Type B pancreatic cell (in vitro differentiated cells): Measurements from ENCODE around the gene RND1. TPM values are rescaled to one million over a fixed set of nuclear protein-coding genes. Genes with fewer than 3 reads are reported as not detected.

ENCODE experiments used
- DNase-seq: peaks from one replicate; pipeline ENCODE4 v3.0.0; 2021; ENCODE audit warnings: mixed read lengths; ENCODE audit not compliant: unreplicated experiment; ENCODE audit errors: extremely low spot score
- H3K27ac Mint-ChIP-seq: 2 replicates; pipeline ENCODE4 v1.8.0; 2021; ENCODE audit warnings: mild to moderate bottlenecking, mixed read lengths
- H3K27me3 Mint-ChIP-seq: 2 replicates; pipeline ENCODE4 v1.8.0; 2021; ENCODE audit warnings: mixed read lengths
- H3K36me3 Mint-ChIP-seq: 2 replicates; pipeline ENCODE4 v1.8.0; 2021; ENCODE audit warnings: mixed read lengths
- H3K4me1 Mint-ChIP-seq: one replicate; pipeline ENCODE4 v1.8.0; 2021; ENCODE audit warnings: mixed read lengths; ENCODE audit not compliant: unreplicated experiment
- H3K4me3 Mint-ChIP-seq: 2 replicates; pipeline ENCODE4 v1.8.0; 2021; ENCODE audit warnings: mild to moderate bottlenecking, mixed read lengths
- H3K9me3 Mint-ChIP-seq: 2 replicates; pipeline ENCODE4 v1.8.0; 2021; ENCODE audit warnings: mixed read lengths
- CTCF ChIP-seq: fragments of 200-600 bp; sonication (generic); conservative IDR thresholded peaks from 2 replicates; pipeline ENCODE4 v1.5.0; 2021; ENCODE audit warnings: antibody characterized with exemption, mild to moderate bottlenecking
- total RNA-seq: library from RNA; stranded (reverse); gene quantifications from 2 replicates; pipeline ENCODE4 v1.2.1, GENCODE V29; 2021; ENCODE audit warnings: low replicate concordance

Gene RND1
- total RNA-seq, 1 donor from 2014 or later, result 6.9 TPM

GRCh38 chr12:48883305-48884161, 17.9 kb upstream of the RND1 start:
- H3K4me3 Mint-ChIP-seq, result peak overlapping the region; percentile 69
- peaks cover 3% of the 10 kb centered on the region for H3K27me3 Mint-ChIP-seq
- no peak for TF ChIP-seq CTCF
- DNase-seq, result no peak
- H3K4me1 Mint-ChIP-seq, result peaks cover 48% of the 10 kb centered on the region
- peak overlapping the region; percentile 77 for H3K27ac Mint-ChIP-seq
- H3K9me3 Mint-ChIP-seq, result no peaks in the 10 kb centered on the region
- no peaks in the 10 kb centered on the region for H3K36me3 Mint-ChIP-seq

- peaks cover 3% of the 10 kb centered on the region for H3K27me3 Mint-ChIP-seq
- H3K9me3 Mint-ChIP-seq, result no peaks in the 10 kb centered on the region
- peak overlapping the region; percentile 77 for H3K4me3 Mint-ChIP-seq
- peaks cover 48% of the 10 kb centered on the region for H3K4me1 Mint-ChIP-seq
- H3K27ac Mint-ChIP-seq, result peak overlapping the region; percentile 77
- no peaks in the 10 kb centered on the region for H3K36me3 Mint-ChIP-seq
- no peak for DNase-seq
- TF ChIP-seq CTCF, result no peak
These were observed 17.3 kb upstream of the RND1 start for GRCh38 chr12:48882972-48883304.

- H3K4me1 Mint-ChIP-seq, result peaks cover 48% of the 10 kb centered on the region
- TF ChIP-seq CTCF, result no peak
- H3K4me3 Mint-ChIP-seq, result peak overlapping the region; percentile 77
- H3K27ac Mint-ChIP-seq, result peak overlapping the region; percentile 77
- no peak for DNase-seq
- no peaks in the 10 kb centered on the region for H3K9me3 Mint-ChIP-seq
- H3K36me3 Mint-ChIP-seq, result no peaks in the 10 kb centered on the region
- H3K27me3 Mint-ChIP-seq, result peaks cover 3% of the 10 kb centered on the region
These were observed 16.6 kb upstream of the RND1 start for GRCh38 chr12:48882315-48882687.

- peaks cover 3% of the 10 kb centered on the region for H3K27me3 Mint-ChIP-seq
- no peak for DNase-seq
- TF ChIP-seq CTCF, result no peak
- H3K4me3 Mint-ChIP-seq, result peak overlapping the region; percentile 77
- no peaks in the 10 kb centered on the region for H3K9me3 Mint-ChIP-seq
- peaks cover 45% of the 10 kb centered on the region for H3K4me1 Mint-ChIP-seq
- peak overlapping the region; percentile 77 for H3K27ac Mint-ChIP-seq
- no peaks in the 10 kb centered on the region for H3K36me3 Mint-ChIP-seq
These were observed 16.1 kb upstream of the RND1 start for GRCh38 chr12:48881686-48882314.

- Mint-ChIP-seq H3K27ac (no peak overlapping the region), H3K4me3 (no peak overlapping the region), H3K9me3 (no peaks in the 10 kb centered on the region), H3K36me3 (no peaks in the 10 kb centered on the region), H3K4me1 (peaks cover 50% of the 10 kb centered on the region), H3K27me3 (peaks cover 3% of the 10 kb centered on the region)
- no peak for TF ChIP-seq CTCF
- no peak for DNase-seq
These were observed 15.0 kb upstream of the RND1 start for GRCh38 chr12:48880647-48881046.
